ENCODE results near the gene RERE.

DNA sequence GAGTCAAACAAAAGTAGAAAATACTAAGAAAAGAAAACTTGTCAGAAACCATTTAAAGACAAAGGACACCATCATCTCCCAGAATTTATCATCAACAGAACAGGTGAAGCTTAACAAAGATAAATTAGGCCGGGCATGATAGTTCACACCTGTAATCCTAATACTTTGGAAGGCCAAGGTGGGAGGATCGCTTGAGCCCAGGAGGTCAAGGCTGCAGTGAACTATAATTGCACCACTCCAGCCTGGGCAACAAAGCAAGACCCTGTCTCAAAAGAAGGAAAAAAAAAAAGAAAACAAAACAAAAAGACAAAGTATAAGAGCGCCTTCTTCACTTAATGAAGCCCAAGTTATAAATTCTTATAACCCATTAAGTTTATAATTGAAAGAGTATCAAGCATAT lies 25.6 kb downstream of the RERE start:
- TF ChIP-seq, protein P1, sequence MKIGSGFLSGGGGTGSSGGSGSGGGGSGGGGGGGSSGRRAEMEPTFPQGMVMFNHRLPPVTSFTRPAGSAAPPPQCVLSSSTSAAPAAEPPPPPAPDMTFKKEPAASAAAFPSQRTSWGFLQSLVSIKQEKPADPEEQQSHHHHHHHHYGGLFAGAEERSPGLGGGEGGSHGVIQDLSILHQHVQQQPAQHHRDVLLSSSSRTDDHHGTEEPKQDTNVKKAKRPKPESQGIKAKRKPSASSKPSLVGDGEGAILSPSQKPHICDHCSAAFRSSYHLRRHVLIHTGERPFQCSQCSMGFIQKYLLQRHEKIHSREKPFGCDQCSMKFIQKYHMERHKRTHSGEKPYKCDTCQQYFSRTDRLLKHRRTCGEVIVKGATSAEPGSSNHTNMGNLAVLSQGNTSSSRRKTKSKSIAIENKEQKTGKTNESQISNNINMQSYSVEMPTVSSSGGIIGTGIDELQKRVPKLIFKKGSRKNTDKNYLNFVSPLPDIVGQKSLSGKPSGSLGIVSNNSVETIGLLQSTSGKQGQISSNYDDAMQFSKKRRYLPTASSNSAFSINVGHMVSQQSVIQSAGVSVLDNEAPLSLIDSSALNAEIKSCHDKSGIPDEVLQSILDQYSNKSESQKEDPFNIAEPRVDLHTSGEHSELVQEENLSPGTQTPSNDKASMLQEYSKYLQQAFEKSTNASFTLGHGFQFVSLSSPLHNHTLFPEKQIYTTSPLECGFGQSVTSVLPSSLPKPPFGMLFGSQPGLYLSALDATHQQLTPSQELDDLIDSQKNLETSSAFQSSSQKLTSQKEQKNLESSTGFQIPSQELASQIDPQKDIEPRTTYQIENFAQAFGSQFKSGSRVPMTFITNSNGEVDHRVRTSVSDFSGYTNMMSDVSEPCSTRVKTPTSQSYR (CRISPR knock-in tag; IDR thresholded peaks at IDR 0.05): no peak
- TF ChIP-seq, protein P2, sequence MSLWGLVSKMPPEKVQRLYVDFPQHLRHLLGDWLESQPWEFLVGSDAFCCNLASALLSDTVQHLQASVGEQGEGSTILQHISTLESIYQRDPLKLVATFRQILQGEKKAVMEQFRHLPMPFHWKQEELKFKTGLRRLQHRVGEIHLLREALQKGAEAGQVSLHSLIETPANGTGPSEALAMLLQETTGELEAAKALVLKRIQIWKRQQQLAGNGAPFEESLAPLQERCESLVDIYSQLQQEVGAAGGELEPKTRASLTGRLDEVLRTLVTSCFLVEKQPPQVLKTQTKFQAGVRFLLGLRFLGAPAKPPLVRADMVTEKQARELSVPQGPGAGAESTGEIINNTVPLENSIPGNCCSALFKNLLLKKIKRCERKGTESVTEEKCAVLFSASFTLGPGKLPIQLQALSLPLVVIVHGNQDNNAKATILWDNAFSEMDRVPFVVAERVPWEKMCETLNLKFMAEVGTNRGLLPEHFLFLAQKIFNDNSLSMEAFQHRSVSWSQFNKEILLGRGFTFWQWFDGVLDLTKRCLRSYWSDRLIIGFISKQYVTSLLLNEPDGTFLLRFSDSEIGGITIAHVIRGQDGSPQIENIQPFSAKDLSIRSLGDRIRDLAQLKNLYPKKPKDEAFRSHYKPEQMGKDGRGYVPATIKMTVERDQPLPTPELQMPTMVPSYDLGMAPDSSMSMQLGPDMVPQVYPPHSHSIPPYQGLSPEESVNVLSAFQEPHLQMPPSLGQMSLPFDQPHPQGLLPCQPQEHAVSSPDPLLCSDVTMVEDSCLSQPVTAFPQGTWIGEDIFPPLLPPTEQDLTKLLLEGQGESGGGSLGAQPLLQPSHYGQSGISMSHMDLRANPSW (CRISPR knock-in tag; conservative IDR thresholded peaks at IDR 0.05; ENCODE audit: low read depth): no peak
- TF ChIP-seq, protein P3, sequence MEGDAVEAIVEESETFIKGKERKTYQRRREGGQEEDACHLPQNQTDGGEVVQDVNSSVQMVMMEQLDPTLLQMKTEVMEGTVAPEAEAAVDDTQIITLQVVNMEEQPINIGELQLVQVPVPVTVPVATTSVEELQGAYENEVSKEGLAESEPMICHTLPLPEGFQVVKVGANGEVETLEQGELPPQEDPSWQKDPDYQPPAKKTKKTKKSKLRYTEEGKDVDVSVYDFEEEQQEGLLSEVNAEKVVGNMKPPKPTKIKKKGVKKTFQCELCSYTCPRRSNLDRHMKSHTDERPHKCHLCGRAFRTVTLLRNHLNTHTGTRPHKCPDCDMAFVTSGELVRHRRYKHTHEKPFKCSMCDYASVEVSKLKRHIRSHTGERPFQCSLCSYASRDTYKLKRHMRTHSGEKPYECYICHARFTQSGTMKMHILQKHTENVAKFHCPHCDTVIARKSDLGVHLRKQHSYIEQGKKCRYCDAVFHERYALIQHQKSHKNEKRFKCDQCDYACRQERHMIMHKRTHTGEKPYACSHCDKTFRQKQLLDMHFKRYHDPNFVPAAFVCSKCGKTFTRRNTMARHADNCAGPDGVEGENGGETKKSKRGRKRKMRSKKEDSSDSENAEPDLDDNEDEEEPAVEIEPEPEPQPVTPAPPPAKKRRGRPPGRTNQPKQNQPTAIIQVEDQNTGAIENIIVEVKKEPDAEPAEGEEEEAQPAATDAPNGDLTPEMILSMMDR (IDR thresholded peaks at IDR 0.05): no peak
- TF ChIP-seq ELF4 (CRISPR knock-in tag; IDR thresholded peaks at IDR 0.05; ENCODE audit: low read depth): no peak
- TF ChIP-seq, protein P4, sequence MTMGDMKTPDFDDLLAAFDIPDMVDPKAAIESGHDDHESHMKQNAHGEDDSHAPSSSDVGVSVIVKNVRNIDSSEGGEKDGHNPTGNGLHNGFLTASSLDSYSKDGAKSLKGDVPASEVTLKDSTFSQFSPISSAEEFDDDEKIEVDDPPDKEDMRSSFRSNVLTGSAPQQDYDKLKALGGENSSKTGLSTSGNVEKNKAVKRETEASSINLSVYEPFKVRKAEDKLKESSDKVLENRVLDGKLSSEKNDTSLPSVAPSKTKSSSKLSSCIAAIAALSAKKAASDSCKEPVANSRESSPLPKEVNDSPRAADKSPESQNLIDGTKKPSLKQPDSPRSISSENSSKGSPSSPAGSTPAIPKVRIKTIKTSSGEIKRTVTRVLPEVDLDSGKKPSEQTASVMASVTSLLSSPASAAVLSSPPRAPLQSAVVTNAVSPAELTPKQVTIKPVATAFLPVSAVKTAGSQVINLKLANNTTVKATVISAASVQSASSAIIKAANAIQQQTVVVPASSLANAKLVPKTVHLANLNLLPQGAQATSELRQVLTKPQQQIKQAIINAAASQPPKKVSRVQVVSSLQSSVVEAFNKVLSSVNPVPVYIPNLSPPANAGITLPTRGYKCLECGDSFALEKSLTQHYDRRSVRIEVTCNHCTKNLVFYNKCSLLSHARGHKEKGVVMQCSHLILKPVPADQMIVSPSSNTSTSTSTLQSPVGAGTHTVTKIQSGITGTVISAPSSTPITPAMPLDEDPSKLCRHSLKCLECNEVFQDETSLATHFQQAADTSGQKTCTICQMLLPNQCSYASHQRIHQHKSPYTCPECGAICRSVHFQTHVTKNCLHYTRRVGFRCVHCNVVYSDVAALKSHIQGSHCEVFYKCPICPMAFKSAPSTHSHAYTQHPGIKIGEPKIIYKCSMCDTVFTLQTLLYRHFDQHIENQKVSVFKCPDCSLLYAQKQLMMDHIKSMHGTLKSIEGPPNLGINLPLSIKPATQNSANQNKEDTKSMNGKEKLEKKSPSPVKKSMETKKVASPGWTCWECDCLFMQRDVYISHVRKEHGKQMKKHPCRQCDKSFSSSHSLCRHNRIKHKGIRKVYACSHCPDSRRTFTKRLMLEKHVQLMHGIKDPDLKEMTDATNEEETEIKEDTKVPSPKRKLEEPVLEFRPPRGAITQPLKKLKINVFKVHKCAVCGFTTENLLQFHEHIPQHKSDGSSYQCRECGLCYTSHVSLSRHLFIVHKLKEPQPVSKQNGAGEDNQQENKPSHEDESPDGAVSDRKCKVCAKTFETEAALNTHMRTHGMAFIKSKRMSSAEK (CRISPR knock-in tag; IDR thresholded peaks at IDR 0.05; ENCODE audit: borderline replicate concordance): no peak

All from WTC11 (cell line).